HG03432 (cell line): ENCODE results near the gene RHBDL3.
"Not testable (repeated sequence)": the region's sequence is repeated elsewhere in the genome, so short reads cannot be mapped to it uniquely, and the experiment has no call there.

Source experiments
- ATAC-seq: cut with Tn5 transposase; IDR thresholded peaks from one replicate; pipeline ENCODE4 v1.9.1; 2021; ENCODE audit warnings: mild to moderate bottlenecking, moderate library complexity; ENCODE audit not compliant: unreplicated experiment

The RHBDL3 gene, protein sequence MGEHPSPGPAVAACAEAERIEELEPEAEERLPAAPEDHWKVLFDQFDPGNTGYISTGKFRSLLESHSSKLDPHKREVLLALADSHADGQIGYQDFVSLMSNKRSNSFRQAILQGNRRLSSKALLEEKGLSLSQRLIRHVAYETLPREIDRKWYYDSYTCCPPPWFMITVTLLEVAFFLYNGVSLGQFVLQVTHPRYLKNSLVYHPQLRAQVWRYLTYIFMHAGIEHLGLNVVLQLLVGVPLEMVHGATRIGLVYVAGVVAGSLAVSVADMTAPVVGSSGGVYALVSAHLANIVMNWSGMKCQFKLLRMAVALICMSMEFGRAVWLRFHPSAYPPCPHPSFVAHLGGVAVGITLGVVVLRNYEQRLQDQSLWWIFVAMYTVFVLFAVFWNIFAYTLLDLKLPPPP

DNA sequence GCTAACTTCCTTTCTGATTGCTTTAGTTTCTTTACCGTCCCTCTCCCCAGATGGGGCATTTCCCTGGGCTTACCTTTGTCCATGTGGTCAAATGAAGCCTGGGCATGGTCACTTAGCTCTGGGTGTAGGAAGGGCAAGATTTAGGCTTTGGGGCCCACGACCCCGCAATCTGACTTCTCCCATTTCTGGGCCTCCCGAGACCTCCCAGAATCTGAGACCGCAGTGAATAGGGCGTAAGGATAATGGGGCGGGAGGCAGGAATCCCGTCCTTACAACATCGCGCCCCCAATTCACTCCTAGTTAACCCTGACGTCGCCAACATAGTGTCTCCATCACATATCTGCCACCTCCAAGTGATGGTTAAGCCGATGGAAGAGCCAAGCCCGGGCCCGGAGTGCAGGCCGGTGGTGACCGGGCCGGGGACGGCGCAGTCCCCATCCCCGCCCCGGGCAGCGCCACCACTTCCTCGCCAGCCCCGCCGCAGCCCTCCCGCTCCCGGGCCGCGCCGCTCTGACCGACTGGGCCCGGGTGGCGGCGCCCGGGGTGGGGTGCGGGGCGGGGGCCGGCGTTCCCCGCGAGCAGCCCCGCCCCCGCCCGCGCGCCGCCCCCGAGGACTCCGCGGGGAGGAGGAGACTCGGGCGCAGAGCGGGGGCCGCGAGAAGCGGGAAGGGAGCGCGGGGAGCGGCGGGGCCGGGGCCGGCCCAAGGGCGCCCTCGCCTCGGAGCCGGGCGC, at the start of gene RHBDL3:
RHBDL3 (plus strand) TSS at position 641 of the 732 bp plus-strand sequence. CDS start 358 bp downstream, outside the sequence.
- no peak for ATAC-seq

DNA sequence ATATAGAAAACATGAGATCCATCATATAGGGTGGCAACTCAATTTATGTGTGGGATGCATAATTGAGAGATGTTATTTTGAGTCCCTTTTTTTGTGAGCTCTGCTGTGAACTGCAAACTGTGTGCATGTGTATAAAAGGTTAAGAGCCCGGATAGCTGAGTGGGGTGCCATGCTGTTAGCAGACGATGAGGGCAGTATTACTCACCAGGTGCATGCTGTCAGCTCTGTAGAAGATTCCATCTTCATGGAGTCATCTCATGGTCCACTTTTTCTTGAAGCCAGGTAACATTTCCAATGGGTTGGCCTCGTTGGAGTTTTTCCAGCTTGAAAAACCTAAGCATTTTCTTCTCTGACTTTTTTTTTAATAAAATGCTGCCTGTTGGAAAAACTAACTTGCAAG, 43.0 kb upstream of the RHBDL3 start:
- no peak for ATAC-seq

- ATAC-seq = no peak
Measured at GRCh38 chr17:32223703-32224102, 41.9 kb upstream of the RHBDL3 start.

DNA sequence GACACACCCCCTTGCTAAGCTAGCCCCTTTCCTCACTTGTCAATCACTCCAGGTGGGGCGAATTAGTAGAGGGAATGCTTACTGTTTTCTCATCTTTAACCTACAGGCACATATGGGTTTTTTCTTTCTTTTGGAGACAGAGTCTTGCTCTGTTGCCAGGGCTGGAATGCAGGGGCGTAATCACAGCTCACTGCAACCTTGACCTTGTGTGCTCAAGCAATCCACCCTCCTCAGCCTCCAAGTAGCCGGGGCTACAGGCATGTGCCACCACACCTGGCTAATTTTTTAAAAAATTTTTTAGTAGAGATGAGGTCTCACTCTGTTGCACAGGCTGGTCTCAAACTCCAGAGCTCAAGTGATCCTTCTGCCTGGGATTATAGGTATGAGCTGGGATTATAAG, 38.7 kb upstream of the RHBDL3 start:
- ATAC-seq = no peak

DNA sequence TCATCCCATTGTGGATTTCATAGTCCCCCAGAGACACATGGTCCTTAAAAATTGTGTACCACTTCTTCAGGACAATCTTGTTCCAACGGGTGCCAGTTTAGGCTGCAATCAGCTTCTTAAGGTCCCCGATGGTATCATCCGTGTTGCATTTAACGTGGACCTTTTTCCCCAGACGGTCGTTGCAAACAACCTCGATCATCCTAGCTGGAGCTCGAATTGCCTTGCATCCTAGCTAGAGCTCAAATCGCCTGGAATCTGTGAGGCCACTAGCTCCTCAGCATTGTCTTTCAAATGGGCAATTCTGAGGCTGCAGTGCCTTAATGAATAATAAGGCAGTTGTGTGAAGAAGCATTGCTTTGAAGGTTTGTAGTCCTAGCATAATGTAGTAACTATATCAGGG, 37.7 kb upstream of the RHBDL3 start:
- ATAC-seq = no peak

GRCh38 chr17:32235588-32235987, 30.0 kb upstream of the RHBDL3 start:
- no peak for ATAC-seq

- ATAC-seq = no peak
Measured at GRCh38 chr17:32239456-32239855, 26.2 kb upstream of the RHBDL3 start.

DNA sequence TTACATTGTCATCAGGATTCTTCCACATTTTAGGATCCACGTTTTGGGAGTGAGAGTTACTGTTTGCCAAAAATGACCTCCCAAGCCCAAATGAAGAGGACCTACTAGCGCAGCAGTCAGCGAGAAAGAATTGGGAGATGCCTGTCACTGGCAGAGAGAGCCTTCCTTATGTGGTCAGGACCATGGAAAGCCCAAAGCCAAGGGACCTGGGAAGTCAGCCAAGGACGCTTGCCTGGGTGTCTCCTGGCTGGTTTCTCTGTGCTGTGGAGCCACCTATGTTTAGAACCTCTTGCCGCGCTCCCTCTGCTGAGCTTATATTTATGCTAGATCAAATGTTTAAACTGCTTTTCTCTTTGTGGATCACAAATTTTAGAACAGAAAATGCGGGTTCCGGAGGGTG, 24.9 kb upstream of the RHBDL3 start:
- ATAC-seq = no peak

DNA sequence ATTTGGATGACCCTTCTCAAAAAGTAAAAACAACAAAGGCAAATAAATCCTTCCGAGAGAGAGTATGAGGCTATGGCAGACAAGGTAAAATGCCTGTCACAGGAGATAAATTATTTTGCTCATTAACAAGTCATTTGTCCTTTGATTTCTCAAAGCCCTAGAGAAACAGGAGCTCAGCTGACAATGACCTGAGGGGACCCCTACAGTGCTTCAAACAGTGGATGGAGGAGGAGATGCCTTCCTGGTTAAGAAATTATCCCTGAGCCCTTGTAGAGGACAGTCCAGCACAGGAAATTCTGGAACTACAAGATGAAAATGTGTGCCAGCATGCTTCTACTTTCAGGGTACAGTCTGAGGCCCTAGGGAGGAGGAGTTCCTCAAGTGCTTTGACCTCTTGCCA, 24.0 kb upstream of the RHBDL3 start:
- no peak for ATAC-seq

DNA sequence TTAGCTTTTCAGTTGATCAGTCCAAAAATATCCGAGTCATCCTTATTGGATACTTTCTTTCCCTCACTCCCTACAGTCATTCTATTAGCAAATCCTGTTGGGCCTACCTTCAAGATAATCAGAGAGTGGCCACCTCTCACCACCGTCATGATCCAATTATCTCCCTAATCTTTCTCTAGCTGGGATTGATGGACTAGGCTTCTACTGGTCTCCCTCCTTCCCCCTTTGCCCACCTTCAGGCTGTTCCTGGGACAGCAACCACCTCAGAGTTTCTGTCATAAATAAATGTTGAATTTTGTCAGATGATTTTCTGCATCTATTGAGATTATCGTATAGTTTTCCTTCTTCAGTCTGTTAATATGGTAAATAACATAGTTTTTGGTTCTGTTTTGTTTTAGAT, 16.2 kb upstream of the RHBDL3 start:
- ATAC-seq = no peak

GRCh38 chr17:32253117-32253611, 12.5 kb upstream of the RHBDL3 start:
- ATAC-seq = no peak

GRCh38 chr17:32256012-32256700, 9.5 kb upstream of the RHBDL3 start:
- ATAC-seq = no peak

DNA sequence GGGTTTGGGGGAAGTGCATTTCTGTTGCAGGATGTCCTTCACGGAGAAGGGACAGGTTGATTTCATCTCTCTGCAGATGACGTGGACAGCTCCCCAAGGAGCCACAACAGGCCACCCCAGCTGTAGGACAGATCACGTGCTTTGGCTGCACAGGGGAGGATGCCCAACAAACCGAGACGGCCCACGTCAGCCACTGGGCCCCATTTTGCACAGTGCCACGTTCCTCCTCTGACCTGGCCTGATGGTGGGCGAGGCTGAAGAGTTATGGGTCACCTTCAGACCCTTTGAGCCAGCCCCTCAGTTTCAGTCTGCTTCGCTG, 9.0 kb upstream of the RHBDL3 start:
- no peak for ATAC-seq

- no peak for ATAC-seq
Measured at GRCh38 chr17:32258383-32259140, 7.1 kb upstream of the RHBDL3 start.

DNA sequence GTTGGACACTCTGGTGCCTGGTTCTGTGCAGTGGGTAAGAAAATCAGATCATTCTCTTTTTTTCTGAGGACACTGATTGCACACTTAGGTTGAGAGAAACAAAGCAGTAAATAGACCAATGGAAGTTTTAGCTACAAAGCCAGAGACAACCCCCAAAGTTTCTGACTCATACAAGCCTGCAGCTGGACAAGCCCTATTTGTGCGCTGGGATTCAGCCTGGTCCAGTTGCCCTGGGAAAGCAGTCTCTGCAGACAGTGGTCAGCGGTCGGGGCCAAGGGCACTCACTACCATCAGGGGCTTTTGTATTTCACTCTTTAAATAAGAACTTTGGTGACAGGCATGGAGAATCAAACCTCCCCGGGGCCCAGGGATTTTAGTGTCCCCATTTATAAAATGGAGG, 6.0 kb upstream of the RHBDL3 start:
- ATAC-seq = no peak

DNA sequence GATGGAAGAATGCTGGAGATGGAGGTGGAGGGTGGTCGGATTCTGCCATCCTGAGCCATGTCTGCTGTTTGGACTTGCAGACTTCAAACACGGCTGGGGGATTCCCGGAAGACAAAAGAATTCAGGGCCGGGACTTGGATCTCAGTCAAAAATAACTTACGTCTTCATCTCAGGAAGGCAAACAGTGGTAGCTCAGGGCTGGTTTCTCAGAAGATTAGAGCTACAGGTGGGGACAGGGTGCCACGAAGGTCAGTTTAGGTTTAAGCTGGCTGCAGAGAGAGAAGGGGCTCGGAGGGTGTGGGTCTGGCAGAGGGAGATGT, 4.3 kb upstream of the RHBDL3 start:
- no peak for ATAC-seq

GRCh38 chr17:32261936-32262510, 3.6 kb upstream of the RHBDL3 start:
- ATAC-seq = no peak

- ATAC-seq = not testable (repeated sequence)
Measured at GRCh38 chr17:32263515-32263914, 2.1 kb upstream of the RHBDL3 start.

DNA sequence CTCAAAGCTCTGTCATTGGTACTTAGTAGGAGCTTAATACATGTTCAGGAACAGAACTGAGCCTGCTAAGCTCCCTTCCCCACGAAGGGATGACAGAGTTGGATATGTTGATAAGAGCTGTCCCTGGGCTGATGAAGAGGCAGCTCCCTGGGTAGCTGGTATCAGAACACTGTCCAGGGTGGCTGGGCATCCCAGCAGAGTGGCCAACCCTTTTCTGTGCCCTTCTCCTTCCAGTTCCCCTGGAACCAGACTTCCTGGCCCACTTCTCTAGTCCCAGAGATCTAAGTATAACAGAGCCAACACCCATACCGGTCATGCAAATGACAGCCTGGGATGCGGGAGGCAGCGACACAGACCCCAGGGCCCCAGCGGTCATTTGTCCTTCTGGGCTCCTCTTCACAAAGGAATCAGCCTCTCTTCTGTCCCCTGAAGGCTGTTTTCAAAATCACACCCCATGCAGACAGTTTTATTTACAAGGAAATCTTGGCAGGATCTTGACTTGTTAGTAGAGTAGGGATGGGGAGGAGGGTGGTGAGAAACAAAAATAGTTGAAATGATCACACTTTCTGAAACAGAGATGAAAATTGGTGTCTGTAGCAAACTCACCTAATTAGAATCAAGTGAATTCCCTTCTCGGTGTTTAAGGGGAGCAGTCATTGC, 1.4 kb upstream of the RHBDL3 start:
- no peak for ATAC-seq

- no peak for ATAC-seq
Measured at GRCh38 chr17:32264823-32265191, 825 bp upstream of the RHBDL3 start.
